Trophoblast cell (in vitro differentiated cells and primary cell): ENCODE measurements around the gene FAM111B.
"Not testable (repeated sequence)": the region's sequence is repeated elsewhere in the genome, so short reads cannot be mapped to it uniquely, and the experiment has no call there.

Source experiments
- DNase-seq, 2 donors: peaks; one replicate each; pipeline ENCODE4 v3.0.0-alpha.2; 2016
- H2AFZ ChIP-seq: 2 replicates; pipeline ENCODE4 v1.6.1; 2013; ENCODE audit warnings: low read length, moderate library complexity, mild to moderate bottlenecking; ENCODE audit not compliant: insufficient read depth, poor library complexity
- H2AK5ac ChIP-seq: 2 replicates; pipeline ENCODE4 v1.6.1; 2013; ENCODE audit warnings: mild to moderate bottlenecking, low read length
- H2BK120ac ChIP-seq: 2 replicates; pipeline ENCODE4 v1.6.1; 2013; ENCODE audit warnings: low read length, mild to moderate bottlenecking, moderate library complexity; ENCODE audit not compliant: insufficient read depth, poor library complexity
- H2BK12ac ChIP-seq: 2 replicates; pipeline ENCODE4 v1.6.1; 2013; ENCODE audit warnings: mild to moderate bottlenecking, low read length, moderate library complexity
- H2BK5ac ChIP-seq: 2 replicates; pipeline ENCODE4 v1.6.1; 2013; ENCODE audit warnings: low read length, low read depth, moderate library complexity, mild to moderate bottlenecking; ENCODE audit not compliant: poor library complexity
- H3K14ac ChIP-seq: 2 replicates; pipeline ENCODE4 v1.6.1; 2013; ENCODE audit warnings: mild to moderate bottlenecking, low read length
- H3K18ac ChIP-seq: 2 replicates; pipeline ENCODE4 v1.6.1; 2013; ENCODE audit warnings: mild to moderate bottlenecking, low read length
- H3K23ac ChIP-seq: 2 replicates; pipeline ENCODE4 v1.6.1; 2013; ENCODE audit warnings: low read length
- H3K27ac ChIP-seq: 2 replicates; pipeline ENCODE4 v1.5.1; 2013; ENCODE audit warnings: low read depth, mild to moderate bottlenecking, inconsistent platforms, low read length, moderate library complexity
- H3K27me3 ChIP-seq: 2 replicates; pipeline ENCODE4 v1.6.1; 2013; ENCODE audit warnings: inconsistent platforms, mild to moderate bottlenecking, low read length, moderate library complexity; ENCODE audit not compliant: insufficient read depth
- H3K36me3 ChIP-seq, 2 experiments: 1 replicate in 1 of 2; 2 replicates in 1 of 2; pipeline ENCODE4 v1.6.1; 2013; ENCODE audit warnings: low read length in 2 of 2, mild to moderate bottlenecking in 2 of 2, moderate library complexity in 1 of 2; ENCODE audit not compliant: insufficient read depth in 2 of 2, control insufficient read depth in 1 of 2
- H3K4ac ChIP-seq: 2 replicates; pipeline ENCODE4 v1.6.1; 2013; ENCODE audit warnings: low read depth, mild to moderate bottlenecking, low read length, moderate library complexity
- H3K4me1 ChIP-seq, 2 experiments: 1 replicate in 1 of 2; 2 replicates in 1 of 2; pipeline ENCODE4 v1.6.1; 2013; ENCODE audit warnings: low read length in 2 of 2, mild to moderate bottlenecking in 2 of 2, moderate library complexity in 1 of 2; ENCODE audit not compliant: insufficient read depth in 2 of 2, control insufficient read depth in 1 of 2
- H3K4me2 ChIP-seq: 2 replicates; pipeline ENCODE4 v1.6.1; 2013; ENCODE audit warnings: inconsistent platforms, mild to moderate bottlenecking, low read length, moderate library complexity
- H3K4me3 ChIP-seq: 2 replicates; pipeline ENCODE4 v1.5.1; 2013; ENCODE audit warnings: mild to moderate bottlenecking, low read depth, low read length, inconsistent platforms
- H3K79me1 ChIP-seq: one replicate; pipeline ENCODE4 v1.6.1; 2013; ENCODE audit warnings: low read length
- H3K79me2 ChIP-seq: 2 replicates; pipeline ENCODE4 v1.6.1; 2013; ENCODE audit warnings: low read length, mild to moderate bottlenecking; ENCODE audit not compliant: control insufficient read depth, insufficient read depth, poor library complexity
- H3K9ac ChIP-seq: 2 replicates; pipeline ENCODE4 v1.6.1; 2013; ENCODE audit warnings: mild to moderate bottlenecking, low read length
- H3K9me3 ChIP-seq: 2 replicates; pipeline ENCODE4 v1.6.1; 2013; ENCODE audit warnings: low read depth, mild to moderate bottlenecking, control low read depth, inconsistent platforms, low read length; ENCODE audit not compliant: insufficient read depth
- H4K12ac ChIP-seq: 2 replicates; pipeline ENCODE4 v1.6.1; 2013; ENCODE audit warnings: low read depth, mild to moderate bottlenecking, low read length, moderate library complexity
- H4K8ac ChIP-seq: 2 replicates; pipeline ENCODE4 v1.6.1; 2013; ENCODE audit warnings: low read depth, mild to moderate bottlenecking, low read length, moderate library complexity
- H4K91ac ChIP-seq: one replicate; pipeline ENCODE4 v1.6.1; 2013; ENCODE audit warnings: low read depth, mild to moderate bottlenecking, low read length, moderate library complexity
- WGBS: extraction: QIAGEN DNeasy Blood & Tissue Kit; methylation state at CpG from one replicate; pipeline ENCODE4 v1.1.7; 2013; ENCODE audit warnings: missing lambda C conversion rate; ENCODE audit not compliant: insufficient read length, insufficient coverage; ENCODE audit errors: extremely low coverage; 5-methylcytosine and 5-hydroxymethylcytosine counted together

The FAM111B gene

DNA sequence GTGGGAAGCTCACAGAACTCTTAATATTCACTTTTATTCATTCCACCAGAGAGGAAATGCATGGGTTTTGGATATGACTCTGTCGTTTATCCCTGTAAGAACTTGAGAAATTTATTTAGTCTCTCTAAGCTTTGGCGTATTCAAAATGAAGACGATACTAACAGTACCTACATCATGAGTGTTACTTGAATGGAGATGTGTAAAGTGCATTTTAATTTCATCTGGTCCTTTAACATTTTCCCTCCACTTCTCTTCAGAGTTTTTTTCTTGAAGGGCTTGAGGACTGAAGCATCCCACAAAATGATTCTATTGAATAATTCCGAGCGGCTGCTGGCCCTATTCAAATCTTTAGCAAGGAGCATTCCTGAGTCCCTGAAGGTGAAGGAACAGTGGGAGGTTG lies 21.0 kb upstream of the FAM111B start, which contains the start of gene GLYATL1B:
GLYATL1B (plus strand) TSS at position 301 of the 400 bp plus-strand sequence; CDS start at position 301, 0 bp downstream.
- H3K18ac ChIP-seq: not testable (repeated sequence)

DNA sequence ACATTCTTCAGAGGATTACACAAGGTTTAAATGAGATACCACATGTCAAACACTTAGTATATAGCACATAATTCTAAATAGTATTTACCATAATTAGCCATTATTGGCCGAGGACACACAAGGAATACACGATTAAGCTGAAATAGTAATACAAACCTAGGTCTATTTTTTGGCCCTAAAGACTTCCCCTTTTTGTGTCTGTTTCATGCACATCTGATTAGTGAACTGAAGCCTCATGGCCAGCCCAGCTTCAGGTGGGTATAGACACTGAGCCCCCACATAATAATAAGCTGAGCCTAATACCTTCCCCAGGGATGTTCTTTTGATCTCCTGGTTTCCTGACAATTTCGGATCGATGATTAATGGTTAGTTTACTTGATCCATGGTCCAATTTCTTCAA lies 18.9 kb upstream of the FAM111B start:
- H4K12ac ChIP-seq: no peak overlapping the region
- no peak overlapping the region for H2AFZ ChIP-seq
- H3K4me2 ChIP-seq: no peak overlapping the region
- H3K79me1 ChIP-seq: no peaks in the 10 kb centered on the region
- WGBS: no CpG with 5 or more reads among the region's 4 CpGs
- no peak overlapping the region for H3K14ac ChIP-seq
- H3K36me3 ChIP-seq: no peaks in the 10 kb centered on the region
- no peak overlapping the region for H4K91ac ChIP-seq
- H3K4me1 ChIP-seq: no peaks in the 10 kb centered on the region
- no peak overlapping the region for H3K9ac ChIP-seq
- no peak overlapping the region for H2BK120ac ChIP-seq
- no peak overlapping the region for H2BK5ac ChIP-seq
- H3K4me3 ChIP-seq: no peak overlapping the region
- no peaks in the 10 kb centered on the region for H3K79me2 ChIP-seq
- no peak overlapping the region for H2BK12ac ChIP-seq
- H3K9me3 ChIP-seq: no peaks in the 10 kb centered on the region
- H3K27me3 ChIP-seq: no peaks in the 10 kb centered on the region
- H3K18ac ChIP-seq: no peak overlapping the region
- no peak overlapping the region for H3K23ac ChIP-seq
- H3K4ac ChIP-seq: no peak overlapping the region
- DNase-seq: no peak
- H4K8ac ChIP-seq: no peak overlapping the region
- no peak overlapping the region for H2AK5ac ChIP-seq
- no peak overlapping the region for H3K27ac ChIP-seq

More for the DNA sequence above, 21.0 kb upstream of the FAM111B start, which contains the start of gene GLYATL1B:
- not testable (repeated sequence) for H2BK120ac ChIP-seq, H3K14ac ChIP-seq, DNase-seq, H2AFZ ChIP-seq, H2BK12ac ChIP-seq, H3K23ac ChIP-seq, H3K27ac ChIP-seq, H3K79me1 ChIP-seq, H4K91ac ChIP-seq, H3K9me3 ChIP-seq, H3K4me3 ChIP-seq, H3K27me3 ChIP-seq, H4K12ac ChIP-seq, H2AK5ac ChIP-seq, H3K9ac ChIP-seq, H2BK5ac ChIP-seq, H3K4me1 ChIP-seq, H3K79me2 ChIP-seq, H3K36me3 ChIP-seq, H4K8ac ChIP-seq, H3K4ac ChIP-seq, H3K4me2 ChIP-seq
- no CpG with 5 or more reads among the region's 5 CpGs for WGBS

DNA sequence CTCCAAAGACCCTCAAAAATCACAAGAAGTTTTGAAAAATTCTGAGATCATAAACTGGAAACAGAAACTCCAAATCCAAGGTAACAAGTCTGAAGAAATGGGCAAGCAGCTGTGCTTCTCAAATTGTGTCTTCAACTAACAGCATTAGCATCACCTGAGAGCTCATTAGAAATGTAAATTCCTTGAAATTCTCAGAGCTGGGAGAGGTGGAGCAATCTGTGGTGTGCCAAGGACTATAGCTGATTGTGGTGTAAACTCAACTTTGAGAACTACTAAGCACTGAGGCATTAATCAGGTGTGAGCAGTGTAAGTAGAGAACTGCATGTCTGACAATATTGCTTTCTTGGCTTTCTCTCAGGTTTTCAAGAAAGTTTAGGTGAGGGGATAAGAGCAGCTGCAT lies 13.5 kb upstream of the FAM111B start:
- not testable (repeated sequence) for H3K79me1 ChIP-seq, H4K8ac ChIP-seq, H3K9me3 ChIP-seq, H3K4me2 ChIP-seq, H3K4me3 ChIP-seq, H3K79me2 ChIP-seq, H3K14ac ChIP-seq, H3K18ac ChIP-seq, H2BK12ac ChIP-seq, H3K27me3 ChIP-seq, H3K36me3 ChIP-seq, H3K4me1 ChIP-seq, H2BK5ac ChIP-seq, H4K12ac ChIP-seq, H2AK5ac ChIP-seq, H3K9ac ChIP-seq, H4K91ac ChIP-seq, H3K4ac ChIP-seq, DNase-seq, H3K23ac ChIP-seq, H3K27ac ChIP-seq, H2BK120ac ChIP-seq, H2AFZ ChIP-seq

DNA sequence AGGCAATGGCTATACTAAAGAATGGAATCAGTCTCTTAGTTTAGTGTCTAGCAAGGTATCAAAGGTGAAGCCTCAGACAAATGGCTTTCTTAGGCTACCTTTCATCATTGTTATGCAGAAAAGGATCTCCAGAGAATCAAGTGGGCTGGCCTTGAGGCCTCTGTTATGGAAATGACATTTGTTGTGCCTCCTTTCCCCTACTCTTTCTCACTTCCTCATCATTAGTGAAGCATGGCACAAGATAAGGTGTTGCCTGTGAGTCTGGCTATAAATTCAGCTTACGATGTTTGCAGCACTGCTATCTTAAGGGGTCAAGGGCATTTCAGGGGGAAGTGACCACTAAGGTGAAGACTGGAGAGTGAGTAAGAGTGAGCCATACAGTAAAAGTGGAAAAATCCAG lies 11.8 kb upstream of the FAM111B start:
- WGBS: no CpG with 5 or more reads among the region's 1 CpG
- not testable (repeated sequence) for H4K12ac ChIP-seq, H4K91ac ChIP-seq, H3K23ac ChIP-seq, H3K18ac ChIP-seq, H3K4ac ChIP-seq, H4K8ac ChIP-seq, H2BK120ac ChIP-seq, H3K36me3 ChIP-seq, H3K4me1 ChIP-seq, H3K79me1 ChIP-seq, H2BK5ac ChIP-seq, DNase-seq, H2AFZ ChIP-seq, H3K4me2 ChIP-seq, H2AK5ac ChIP-seq, H3K27ac ChIP-seq, H3K9ac ChIP-seq, H2BK12ac ChIP-seq, H3K4me3 ChIP-seq, H3K14ac ChIP-seq, H3K27me3 ChIP-seq, H3K9me3 ChIP-seq, H3K79me2 ChIP-seq
